K562 (cell line): ENCODE data around the gene SCN1B. TPM values are rescaled to one million over a fixed set of nuclear protein-coding genes. Genes with fewer than 3 reads are reported as not detected.
"Not testable (repeated sequence)": the region's sequence is repeated elsewhere in the genome, so short reads cannot be mapped to it uniquely, and the experiment has no call there.

Experiments used
- ATAC-seq: fragments of 200-7000 bp; cut with Tn5 transposase; 3 replicates; pipeline ENCODE4 v1.9.1; 2020; ENCODE audit warnings: moderate library complexity
- BruUV-seq: library from RNA; stranded (reverse); fragments of 400-500 nt; replicated peaks from 2 replicates; lab custom pipeline; 2021; lab: Mats Ljungman, UMichigan
- CTCF ChIA-PET: fragments of 300-600 bp; formaldehyde crosslinking; extraction: SDS; loops from one replicate; lab custom pipeline; 2021; ENCODE audit warnings: low intra/inter-chr PET ratio; lab: Yijun Ruan, JAX
- POLR2A ChIA-PET: fragments of 300-600, 350-650 bp; sonication (Branson Sonifier 250); formaldehyde crosslinking; extraction: SDS; loops from one replicate; lab custom pipeline; 2021; ENCODE audit warnings: antibody characterized with exemption, inconsistent platforms; lab: Yijun Ruan, JAX
- DNase-seq, 4 experiments: peaks; one replicate each; pipeline versions ENCODE4 v3.0.0 to v3.0.0-alpha.2; 2011 to 2018; ENCODE audit warnings: low spot score in 3 of 4, mixed read lengths in 3 of 4; ENCODE audit errors: extremely low read depth in 1 of 4
- FAIRE-seq: peaks from 2 replicates; lab custom pipeline; 2011; peaks lifted over from hg19 to GRCh38; lab: Jason Lieb, UNC
- H2AFZ ChIP-seq: 2 replicates; pipeline ENCODE4 v1.6.0; 2011; ENCODE audit warnings: low read depth, low read length, control low read depth, inconsistent platforms
- H3K27ac ChIP-seq: fragments of 200-600 bp; 3 replicates; pipeline ENCODE4 v1.8.0; 2011; ENCODE audit warnings: low read depth, mild to moderate bottlenecking, control low read depth, inconsistent platforms, low read length, moderate library complexity, mixed read lengths; ENCODE audit errors: extremely low read depth
- H3K27me3 ChIP-seq, 2 experiments: fragments of 300-600 bp in 1 of 2; 2 replicates in 1 of 2; 3 replicates in 1 of 2; pipeline versions ENCODE4 v1.6.0 to v1.8.0; 2011; ENCODE audit warnings: inconsistent platforms in 2 of 2, low read length in 2 of 2, mild to moderate bottlenecking in 1 of 2, mixed read lengths in 1 of 2, moderate library complexity in 1 of 2; ENCODE audit not compliant: control insufficient read depth in 2 of 2, insufficient read depth in 2 of 2
- H3K36me3 ChIP-seq: fragments of 300-600 bp; 3 replicates; pipeline ENCODE4 v1.8.0; 2011; ENCODE audit warnings: mild to moderate bottlenecking, low read length, inconsistent platforms; ENCODE audit not compliant: control insufficient read depth, insufficient read depth
- H3K4me1 ChIP-seq, 2 experiments: fragments of 200-600 bp in 1 of 2; replicated peaks in 1 of 2; 2 replicates in 1 of 2; 3 replicates in 1 of 2; pipeline versions ENCODE4 v1.5.1 to v1.8.0; 2011; ENCODE audit warnings: inconsistent platforms in 2 of 2, low read length in 2 of 2, mild to moderate bottlenecking in 1 of 2, mixed read lengths in 1 of 2, moderate library complexity in 1 of 2; ENCODE audit not compliant: control insufficient read depth in 2 of 2, insufficient read depth in 2 of 2
- H3K4me2 ChIP-seq: 2 replicates; pipeline ENCODE4 v1.6.1; 2011; ENCODE audit warnings: low read length, control low read depth, inconsistent platforms, mixed read lengths; ENCODE audit not compliant: insufficient read depth
- H3K4me3 ChIP-seq: fragments of 200-600 bp; sonication (generic), shearing (Covaris generic); 2 replicates; pipeline ENCODE4 v1.5.1; 2016; ENCODE audit warnings: control low read depth, inconsistent platforms
- H3K79me2 ChIP-seq: fragments of 200-600 bp; 3 replicates; pipeline ENCODE4 v1.8.0; 2011; ENCODE audit warnings: low read length, inconsistent platforms; ENCODE audit not compliant: control insufficient read depth, insufficient read depth
- H3K9ac ChIP-seq, 2 experiments: 2 replicates each; pipeline versions ENCODE4 v1.6.0 to v1.6.1; 2011; ENCODE audit warnings: low read depth in 2 of 2, low read length in 2 of 2, control low read depth in 1 of 2, inconsistent platforms in 1 of 2, mild to moderate bottlenecking in 1 of 2, mixed read lengths in 1 of 2; ENCODE audit not compliant: insufficient read depth in 1 of 2
- H3K9me1 ChIP-seq: one replicate; pipeline ENCODE4 v1.6.0; 2011; ENCODE audit warnings: inconsistent platforms, mild to moderate bottlenecking, low read length, moderate library complexity; ENCODE audit not compliant: control insufficient read depth, insufficient read depth
- H3K9me3 ChIP-seq: replicated peaks from 2 replicates; pipeline ENCODE4 v1.5.1; 2011; ENCODE audit warnings: low read depth, low read length, inconsistent platforms; ENCODE audit not compliant: control insufficient read depth, insufficient read depth
- H4K20me1 ChIP-seq: replicated peaks from 2 replicates; pipeline ENCODE4 v1.6.1; 2011; ENCODE audit warnings: low read length, inconsistent platforms, mixed read lengths; ENCODE audit not compliant: control insufficient read depth, insufficient read depth
- MEIS2 ChIP-seq: fragments of 450-650 bp; IDR thresholded peaks from 2 replicates; pipeline ENCODE4 v1.6.1; 2014; ENCODE audit warnings: mild to moderate bottlenecking; ENCODE audit not compliant: partially characterized antibody
- MTA2 ChIP-seq: fragments of 450-650 bp; IDR thresholded peaks from 2 replicates; pipeline ENCODE4 v1.6.1; 2016; ENCODE audit warnings: low read depth
- WGBS: fragments of 100-300 bp; shearing (Covaris generic); methylation state at CpG from one replicate; pipeline ENCODE4 v1.1.6; 2016; ENCODE audit warnings: low coverage, mixed read lengths; ENCODE audit not compliant: insufficient coverage; ENCODE audit errors: missing lambda C conversion rate; 5-methylcytosine and 5-hydroxymethylcytosine counted together
- in situ Hi-C: fragments of 300-500 bp; cut with MboI; formaldehyde crosslinking; loops from 4 replicates; pipeline ENCODE4 v1.15.0; 2018; ENCODE audit warnings: inconsistent platforms, mixed read lengths
- intact Hi-C: fragments of 100-400 bp; cut with micrococcal nuclease; formaldehyde crosslinking; loops from 2 replicates; pipeline ENCODE4 v1.14.2; 2022
- polyA plus RNA-seq, 8 experiments: library from polyadenylated mRNA; depleted of rRNA in 4 of 8; stranded (reverse) in 5 of 8; unstranded in 3 of 8; fragments of >200 nt; fragmentation: Nextera tagmentation in 2 of 8; fragmentation: Illumina TruSeq in 1 of 8; extraction: Ambion mirVana in 2 of 8; extraction: Trizol in 1 of 8; gene quantifications; 2 replicates each; pipeline versions ENCODE4 v1.2.1 to v1.2.3, GENCODE V29; 2011 to 2014; ENCODE audit warnings: inconsistent platforms in 1 of 8, missing spikeins in 1 of 8
- total RNA-seq, 7 experiments: library from RNA; depleted of rRNA in 6 of 7; stranded (reverse); fragments of >200 nt in 6 of 7; fragmentation: Illumina TruSeq in 2 of 7; extraction: Trizol in 2 of 7; gene quantifications; 2 replicates each; pipeline versions ENCODE4 v1.2.1 to v1.2.3, GENCODE V29; 2011 to 2021; ENCODE audit warnings: low replicate concordance in 1 of 7
- TF ChIP-seq, protein P1 (sequence below): fragments of 250-450 bp; sonication (Bioruptor Pico); IDR thresholded peaks from 2 replicates; pipeline ENCODE4 v1.8.0; 2021; ENCODE audit warnings: moderate library complexity, mild to moderate bottlenecking, inconsistent platforms

SCN1B gene
- total and polyA plus RNA-seq, 9 of the 15 experiments (the other 6 are each of a cell fraction or from before 2014, with no cell fraction given): 0.03 to 2.5 (median 0.91) TPM

DNA sequence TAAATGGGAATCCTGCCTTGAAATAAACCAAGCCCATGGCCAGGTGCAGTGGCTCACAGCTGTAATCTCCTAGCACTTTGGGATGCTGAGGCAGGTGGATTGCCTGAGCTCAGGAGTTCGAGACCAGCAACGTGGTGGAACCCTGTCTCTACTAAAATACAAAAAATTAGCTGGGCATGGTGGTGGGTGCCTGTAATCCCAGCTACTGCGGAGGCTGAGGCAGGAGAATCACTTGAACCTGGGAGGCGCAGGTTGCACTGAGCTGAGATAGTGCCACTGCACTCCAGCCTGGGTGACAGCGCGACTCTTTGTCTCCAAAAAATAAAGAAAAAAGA is 24.3 kb upstream of the SCN1B start:
- intact Hi-C loops, H3K4me2 ChIP-seq, CTCF ChIA-PET, H3K27ac ChIP-seq, FAIRE-seq, ATAC-seq, DNase-seq, H3K9ac ChIP-seq, H2AFZ ChIP-seq, H3K9me3 ChIP-seq, BruUV-seq, H3K9me1 ChIP-seq, in situ Hi-C loops, H4K20me1 ChIP-seq, H3K27me3 ChIP-seq, H3K4me3 ChIP-seq: not testable (repeated sequence)
- POLR2A ChIA-PET: interaction anchor here (0.6 to 1.3 kb wide), 5 partner anchors 9 to 212 kb away, joined by 3 to 4 read pairs (median 4); no protein-coding TSS in a partner anchor
- H3K36me3 ChIP-seq: peaks cover 71% of the 10 kb centered on the region; the same call in 2 of the 3 replicates
- WGBS: 97% methylated on average over 6 of the region's 6 CpGs
- peaks cover 19 to 43% of the 10 kb centered on the region in 2 experiments for H3K4me1 ChIP-seq
- peaks cover 56% of the 10 kb centered on the region for H3K79me2 ChIP-seq

DNA sequence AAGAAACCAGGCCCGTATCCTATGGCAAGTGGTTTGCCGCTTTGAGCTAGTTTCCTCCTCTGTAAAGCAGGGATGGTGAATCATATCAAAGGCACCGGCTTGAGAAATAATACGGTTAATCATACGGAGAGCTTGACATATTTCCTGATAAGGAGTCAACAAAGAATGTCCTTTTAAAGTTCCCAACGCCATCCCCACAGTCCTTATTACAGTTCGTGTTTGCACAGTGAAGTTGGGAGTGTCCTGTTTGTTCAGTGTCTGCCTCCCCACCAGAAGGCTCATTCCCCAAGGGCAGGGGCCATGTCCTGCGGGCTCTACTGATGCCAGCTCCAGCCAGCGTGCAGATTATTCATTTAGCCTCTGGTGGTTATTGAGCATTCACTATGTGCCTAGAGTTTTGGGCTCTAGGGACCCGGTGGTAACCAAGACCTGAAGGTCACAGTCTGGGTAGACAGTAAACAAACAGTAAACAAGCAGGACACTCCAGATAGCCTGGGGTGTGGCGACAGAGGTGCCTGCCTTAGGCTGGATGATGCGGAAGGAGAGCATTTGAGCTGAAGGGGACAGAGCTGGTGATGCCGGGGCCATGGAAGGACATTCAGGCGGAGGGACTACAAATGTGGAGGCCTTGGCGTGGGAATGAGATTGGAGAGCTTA is 23.8 kb upstream of the SCN1B start:
- no peak overlapping the region for H3K27ac ChIP-seq
- CTCF ChIA-PET: no interaction called here
- intact Hi-C loops (no loop called here), in situ Hi-C loops (no loop called here)
- peak overlapping the region in 1 of 2 experiments; percentile 36; a peak in 1 of 4 replicates for H3K9ac ChIP-seq
- peaks cover 51% of the 10 kb centered on the region for H3K79me2 ChIP-seq
- no peaks in the 10 kb centered on the region for H3K27me3 ChIP-seq
- no peak overlapping the region for H3K4me3 ChIP-seq
- no peaks in the 10 kb centered on the region for H3K9me1 ChIP-seq
- 79% methylated on average over 15 of the region's 15 CpGs for WGBS
- TF ChIP-seq MTA2 (no peak), MEIS2 (peak; percentile 28)
- TF ChIP-seq, protein P1, sequence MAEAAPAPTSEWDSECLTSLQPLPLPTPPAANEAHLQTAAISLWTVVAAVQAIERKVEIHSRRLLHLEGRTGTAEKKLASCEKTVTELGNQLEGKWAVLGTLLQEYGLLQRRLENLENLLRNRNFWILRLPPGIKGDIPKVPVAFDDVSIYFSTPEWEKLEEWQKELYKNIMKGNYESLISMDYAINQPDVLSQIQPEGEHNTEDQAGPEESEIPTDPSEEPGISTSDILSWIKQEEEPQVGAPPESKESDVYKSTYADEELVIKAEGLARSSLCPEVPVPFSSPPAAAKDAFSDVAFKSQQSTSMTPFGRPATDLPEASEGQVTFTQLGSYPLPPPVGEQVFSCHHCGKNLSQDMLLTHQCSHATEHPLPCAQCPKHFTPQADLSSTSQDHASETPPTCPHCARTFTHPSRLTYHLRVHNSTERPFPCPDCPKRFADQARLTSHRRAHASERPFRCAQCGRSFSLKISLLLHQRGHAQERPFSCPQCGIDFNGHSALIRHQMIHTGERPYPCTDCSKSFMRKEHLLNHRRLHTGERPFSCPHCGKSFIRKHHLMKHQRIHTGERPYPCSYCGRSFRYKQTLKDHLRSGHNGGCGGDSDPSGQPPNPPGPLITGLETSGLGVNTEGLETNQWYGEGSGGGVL (CRISPR knock-in tag): no peak
- FAIRE-seq (peak; percentile 15), ATAC-seq (no peak), DNase-seq (no peak)
- H4K20me1 ChIP-seq: peaks cover 6% of the 10 kb centered on the region
- H3K4me2 ChIP-seq: no peak overlapping the region
- POLR2A ChIA-PET: interaction anchor here (0.6 to 1.3 kb wide), 5 partner anchors 8 to 213 kb away, joined by 3 to 4 read pairs (median 4); no protein-coding TSS in a partner anchor
- no TSS peak for BruUV-seq
- no peaks in the 10 kb centered on the region for H3K9me3 ChIP-seq
- peaks cover 76% of the 10 kb centered on the region; the same call in 2 of the 3 replicates for H3K36me3 ChIP-seq
- no peak overlapping the region for H2AFZ ChIP-seq
- peaks cover 19 to 40% of the 10 kb centered on the region in 2 experiments for H3K4me1 ChIP-seq
